H1 (cell line): Measurements from ENCODE around the gene UNC119B. TPM values are rescaled to one million over a fixed set of nuclear protein-coding genes. Genes with fewer than 3 reads are reported as not detected.

Experiments used
- CBX5 ChIP-seq: fragments of 300-800, 300-1000 bp; sonication (generic); IDR thresholded peaks from 2 replicates; pipeline ENCODE4 v1.7.1; 2016; ENCODE audit warnings: antibody characterized with exemption, low read length, low read depth
- KDM5A ChIP-seq: fragments of 200-600 bp; IDR thresholded peaks from 2 replicates; pipeline ENCODE4 v1.7.1; 2012; ENCODE audit warnings: mild to moderate bottlenecking, low read length, inconsistent platforms, mixed read lengths
- SP1 ChIP-seq: IDR thresholded peaks from 2 replicates; pipeline ENCODE4 v1.6.1; 2011; ENCODE audit warnings: low read depth, low read length
- TBP ChIP-seq: IDR thresholded peaks from 2 replicates; pipeline ENCODE4 v1.6.1; 2011; ENCODE audit warnings: low read depth, low read length, improper control_type of control experiment
- polyA plus RNA-seq, 7 experiments: library from polyadenylated mRNA; depleted of rRNA in 3 of 7; stranded (reverse) in 5 of 7; unstranded in 2 of 7; fragments of >200 nt in 5 of 7; fragments of 200-250 nt in 2 of 7; gene quantifications; 1 replicate in 5 of 7; 2 replicates in 1 of 7; 4 replicates in 1 of 7; pipeline versions ENCODE4 v1.2.1 to v1.2.3, GENCODE V29; 2011 to 2013; ENCODE audit warnings: missing spikeins in 2 of 7, mixed read lengths in 2 of 7
- total RNA-seq: library from RNA; stranded (reverse); fragmentation: NEBNext Ultra II Directional; extraction: Animal tissue kit (Norgen Biotek cat#: 25700); gene quantifications from 2 replicates; pipeline ENCODE4 v1.2.1, GENCODE V29; 2021

Gene UNC119B
- total and polyA plus RNA-seq, 2 of the 8 experiments (the other 6 are each of a cell fraction or from before 2014, with no cell fraction given) = 40.5 to 50.1 TPM

DNA sequence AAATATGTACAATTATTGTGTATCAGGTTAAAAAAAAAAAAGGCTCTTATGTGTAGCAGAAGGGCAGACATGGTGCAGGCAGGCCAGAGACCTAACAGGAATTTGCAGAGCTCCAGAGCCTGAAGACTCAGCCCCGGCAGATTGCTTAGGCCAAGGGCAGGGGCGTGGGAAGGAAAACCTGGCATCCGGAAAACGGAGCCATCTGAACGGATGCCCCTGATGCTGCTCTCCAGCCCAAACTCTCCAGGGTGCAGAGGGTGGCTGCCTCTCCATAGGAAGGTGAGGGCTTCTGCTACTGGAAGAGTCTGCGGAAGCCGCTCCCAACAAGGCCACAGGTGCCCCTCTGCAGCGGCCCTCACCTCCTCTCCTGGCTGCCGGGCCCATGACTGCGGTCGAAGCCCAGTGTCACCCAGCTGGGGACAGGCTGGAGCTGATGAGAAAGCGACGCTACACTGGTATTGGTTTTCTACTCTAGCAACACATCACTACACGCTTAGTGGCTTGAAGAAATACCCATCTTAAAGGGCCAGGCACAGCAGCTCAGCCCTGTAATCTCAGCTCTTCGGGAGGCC is 34.8 kb downstream of the UNC119B start (continued):
- no peak for TF ChIP-seq CBX5
- no peak for TF ChIP-seq SP1
- TF ChIP-seq KDM5A = no peak
- no peak for TF ChIP-seq TBP
